SK-N-SH (cell line): Measurements from ENCODE around the gene TOMM40L. TPM values are rescaled to one million over a fixed set of nuclear protein-coding genes. Genes with fewer than 3 reads are reported as not detected.

ENCODE experiments used
- CTCF ChIA-PET: fragments of 300-600, 350-600 bp; formaldehyde crosslinking; extraction: SDS; loops from one replicate; lab custom pipeline; 2021; lab: Yijun Ruan, JAX
- POLR2A ChIA-PET: fragments of 350-600 bp; sonication (Branson Sonifier 250); formaldehyde crosslinking; extraction: SDS; loops from one replicate; lab custom pipeline; 2020; ENCODE audit warnings: antibody characterized with exemption, inconsistent platforms; lab: Yijun Ruan, JAX
- DNase-seq: peaks from one replicate; pipeline ENCODE4 v3.0.0; 2012
- H2AFZ ChIP-seq: fragments of 200-600 bp; sonication (generic); 2 replicates; pipeline ENCODE4 v1.8.1; 2016; ENCODE audit warnings: antibody characterized with exemption, mild to moderate bottlenecking, low read depth
- H3F3A ChIP-seq: fragments of 200-600 bp; sonication (generic); replicated peaks from 2 replicates; pipeline ENCODE3; 2016; ENCODE audit warnings: antibody characterized with exemption, mild to moderate bottlenecking; ENCODE audit not compliant: insufficient read depth
- H3K27ac ChIP-seq, 2 experiments: fragments of 200-500 bp in 1 of 2; fragments of 200-600 bp in 1 of 2; sonication (Bioruptor generic) in 1 of 2; sonication (generic), shearing (Covaris generic) in 1 of 2; 2 replicates each; pipeline versions ENCODE4 v1.5.1 to v1.6.1; 2014 to 2016; ENCODE audit warnings: low read depth in 2 of 2, inconsistent platforms in 1 of 2, low read length in 1 of 2, mild to moderate bottlenecking in 1 of 2, mixed read lengths in 1 of 2
- H3K27me3 ChIP-seq: fragments of 200-600 bp; sonication (generic), shearing (Covaris generic); 2 replicates; pipeline ENCODE4 v1.6.1; 2016; ENCODE audit warnings: mixed run types; ENCODE audit not compliant: insufficient read depth
- H3K36me3 ChIP-seq, 2 experiments: fragments of 200-500 bp in 1 of 2; fragments of 200-600 bp in 1 of 2; sonication (Bioruptor generic) in 1 of 2; sonication (generic) in 1 of 2; replicated peaks in 1 of 2; 2 replicates each; pipeline versions ENCODE3 to v1.5.1; 2014 to 2016; ENCODE audit warnings: low read length in 1 of 2, mild to moderate bottlenecking in 1 of 2; ENCODE audit not compliant: insufficient read depth in 2 of 2, control insufficient read depth in 1 of 2
- H3K4me1 ChIP-seq, 2 experiments: fragments of 200-500 bp in 1 of 2; fragments of 200-600 bp in 1 of 2; sonication (Bioruptor generic) in 1 of 2; sonication (generic), shearing (Covaris generic) in 1 of 2; 2 replicates each; pipeline versions ENCODE4 v1.5.1 to v1.6.1; 2014 to 2016; ENCODE audit warnings: low read depth in 1 of 2, low read length in 1 of 2, mixed run types in 1 of 2; ENCODE audit not compliant: insufficient read depth in 2 of 2, control insufficient read depth in 1 of 2
- H3K4me2 ChIP-seq: fragments of 200-600 bp; sonication (generic), shearing (Covaris generic); 2 replicates; pipeline ENCODE4 v1.6.1; 2017; ENCODE audit warnings: mixed run types
- H3K4me3 ChIP-seq, 2 experiments: fragments of 200-500 bp in 1 of 2; fragments of 200-600 bp in 1 of 2; sonication (Bioruptor generic) in 1 of 2; sonication (generic), shearing (Covaris generic) in 1 of 2; 2 replicates each; pipeline versions ENCODE4 v1.5.1 to v1.8.1; 2014 to 2016; ENCODE audit warnings: low read depth in 2 of 2, inconsistent platforms in 1 of 2, low read length in 1 of 2, mild to moderate bottlenecking in 1 of 2, mixed read lengths in 1 of 2, moderate library complexity in 1 of 2
- H3K79me2 ChIP-seq: fragments of 200-600 bp; sonication (generic); 2 replicates; pipeline ENCODE4 v1.8.1; 2017; ENCODE audit warnings: mild to moderate bottlenecking; ENCODE audit not compliant: insufficient read depth
- H3K9ac ChIP-seq: fragments of 200-600 bp; sonication (generic); 2 replicates; pipeline ENCODE4 v1.6.1; 2017; ENCODE audit warnings: mixed run types
- H3K9me2 ChIP-seq: fragments of 200-600 bp; sonication (generic); 2 replicates; pipeline ENCODE4 v1.6.1; 2017; ENCODE audit warnings: mixed run types
- H3K9me3 ChIP-seq: fragments of 200-600 bp; sonication (generic); 2 replicates; pipeline ENCODE4 v1.6.1; 2017; ENCODE audit warnings: mixed run types, mild to moderate bottlenecking, moderate library complexity
- H4K20me1 ChIP-seq: fragments of 200-600 bp; sonication (generic); 2 replicates; pipeline ENCODE4 v1.6.1; 2017; ENCODE audit warnings: mild to moderate bottlenecking, mixed run types; ENCODE audit not compliant: insufficient read depth
- CTCF ChIP-seq: fragments of 200-600 bp; sonication (generic); IDR thresholded peaks from 2 replicates; pipeline ENCODE4 v1.6.1; 2017; ENCODE audit warnings: antibody characterized with exemption, mild to moderate bottlenecking, moderate library complexity
- FOXM1 ChIP-seq: IDR thresholded peaks from 2 replicates; pipeline ENCODE4 v1.4.0; 2012; ENCODE audit warnings: low read depth, mild to moderate bottlenecking
- GATA2 ChIP-seq: sonication (generic); formaldehyde crosslinking; IDR thresholded peaks from 2 replicates; pipeline ENCODE4 v1.5.0; 2020; ENCODE audit warnings: mild to moderate bottlenecking, missing genetic modification reagents
- IRF3 ChIP-seq: fragments of 150-350 bp; IDR thresholded peaks from 2 replicates; pipeline ENCODE4 v1.6.1; 2016; ENCODE audit warnings: mild to moderate bottlenecking, low read depth, low read length
- JUND ChIP-seq: IDR thresholded peaks from 2 replicates; pipeline ENCODE4 v1.4.0; 2012
- MXI1 ChIP-seq: IDR thresholded peaks from 2 replicates; pipeline ENCODE4 v1.6.1; 2012; ENCODE audit warnings: mild to moderate bottlenecking, low read depth, low read length, improper control_type of control experiment
- NFIC ChIP-seq: IDR thresholded peaks from 2 replicates; pipeline ENCODE4 v1.4.0; 2012; ENCODE audit warnings: borderline replicate concordance
- NRF1 ChIP-seq: IDR thresholded peaks from 2 replicates; pipeline ENCODE4 v1.6.1; 2012; ENCODE audit warnings: low read depth, mild to moderate bottlenecking, low read length
- RAD21 ChIP-seq: IDR thresholded peaks from 2 replicates; pipeline ENCODE4 v1.6.1; 2012; ENCODE audit warnings: mild to moderate bottlenecking, low read length
- REST ChIP-seq: IDR thresholded peaks from 2 replicates; pipeline ENCODE4 v1.6.1; 2012; ENCODE audit warnings: mild to moderate bottlenecking, low read depth, low read length, moderate library complexity
- RFX5 ChIP-seq: IDR thresholded peaks from 2 replicates; pipeline ENCODE4 v1.6.1; 2012; ENCODE audit warnings: mild to moderate bottlenecking, improper control_type of control experiment, low read length
- SMC3 ChIP-seq: IDR thresholded peaks from 2 replicates; pipeline ENCODE4 v1.6.1; 2012; ENCODE audit warnings: low read depth, low read length, improper control_type of control experiment
- TAF1 ChIP-seq: IDR thresholded peaks from 2 replicates; pipeline ENCODE4 v1.6.1; 2012; ENCODE audit warnings: low read depth, mild to moderate bottlenecking, low read length, moderate library complexity, borderline replicate concordance
- TCF12 ChIP-seq: IDR thresholded peaks from 2 replicates; pipeline ENCODE4 v1.4.0; 2012
- YY1 ChIP-seq: IDR thresholded peaks from 2 replicates; pipeline ENCODE4 v1.4.0; 2012; ENCODE audit warnings: low read depth, mild to moderate bottlenecking
- WGBS: methylation state at CpG from one replicate; pipeline ENCODE4 v1.1.6; 2017; ENCODE audit warnings: low lambda C conversion rate; 5-methylcytosine and 5-hydroxymethylcytosine counted together
- polyA plus RNA-seq, 3 experiments: library from polyadenylated mRNA; depleted of rRNA; stranded (reverse); fragments of >200 nt; gene quantifications; 2 replicates each; pipeline ENCODE4 v1.2.3, GENCODE V29; 2012
- TF ChIP-seq, protein P1 (sequence below): fragments of 150-350 bp; IDR thresholded peaks from 2 replicates; pipeline ENCODE4 v1.6.1; 2017; ENCODE audit warnings: antibody characterized with exemption, low read length, low read depth, borderline replicate concordance
- TF ChIP-seq, protein P2 (sequence below): IDR thresholded peaks from 2 replicates; pipeline ENCODE4; 2012
- TF ChIP-seq, protein P3 (sequence below): IDR thresholded peaks from 2 replicates; pipeline ENCODE4 v1.4.0; 2012; ENCODE audit warnings: low read depth, borderline replicate concordance

Gene TOMM40L
- polyA plus RNA-seq, 1 of the 3 experiments (the other 2 are of a cell fraction): 9.7 TPM

- Histone ChIP-seq H3K9ac (no peak overlapping the region), H3K9me2 (no peaks in the 10 kb centered on the region), H3K9me3 (no peaks in the 10 kb centered on the region), H3F3A (peaks cover 6% of the 10 kb centered on the region), H3K4me3 (no peak overlapping the region), H4K20me1 (no peaks in the 10 kb centered on the region), H3K79me2 (no peaks in the 10 kb centered on the region), H3K4me2 (no peak overlapping the region), H3K4me1 (peaks cover 0 to 10% of the 10 kb centered on the region in 2 experiments; a peak in 3 of 4 replicates), H3K27me3 (no peaks in the 10 kb centered on the region), H2AFZ (peak overlapping the region; percentile 43), H3K36me3 (peaks cover 0 to 2% of the 10 kb centered on the region in 2 experiments), H3K27ac (peak overlapping the region in 1 of 2 experiments; percentile 77; a peak in 2 of 4 replicates)
- ChIA-PET POLR2A (no interaction called here), CTCF (interaction anchor here (2.2 kb wide), 1 partner anchor 20 kb away, joined by 10 read pairs; the partner anchor contains the start of gene PPOX)
- TF ChIP-seq RFX5: no peak
- no peak for TF ChIP-seq YY1
- 75% methylated on average over 2 of the region's 2 CpGs for WGBS
- DNase-seq: no peak
These were observed 40.0 kb upstream of the TOMM40L start for GRCh38 chr1:161185732-161186311.

GRCh38 chr1:161187311-161187710 lies 38.5 kb upstream of the TOMM40L start:
- POLR2A ChIA-PET: interaction anchor here (0.6 kb wide), 1 partner anchor 123 kb away, joined by 3 read pairs; no protein-coding TSS in a partner anchor
- peaks cover 0 to 10% of the 10 kb centered on the region in 2 experiments; a peak in 3 of 4 replicates for H3K4me1 ChIP-seq
- no peak overlapping the region for H2AFZ ChIP-seq
- no peak overlapping the region for H3K9ac ChIP-seq
- no peaks in the 10 kb centered on the region for H3K9me2 ChIP-seq
- H3K36me3 ChIP-seq: peaks cover 0 to 15% of the 10 kb centered on the region in 2 experiments
- DNase-seq: no peak
- no peak overlapping the region for H3K27ac ChIP-seq
- peaks cover 5% of the 10 kb centered on the region for H3F3A ChIP-seq
- H3K4me2 ChIP-seq: no peak overlapping the region
- CTCF ChIA-PET: interaction anchor here (2.2 kb wide), 1 partner anchor 22 kb away, joined by 10 read pairs; the partner anchor contains the start of gene PPOX
- no peaks in the 10 kb centered on the region for H3K27me3 ChIP-seq
- no peaks in the 10 kb centered on the region for H4K20me1 ChIP-seq
- no peaks in the 10 kb centered on the region for H3K79me2 ChIP-seq
- no peaks in the 10 kb centered on the region for H3K9me3 ChIP-seq
- H3K4me3 ChIP-seq: no peak overlapping the region
- 89% methylated on average over 3 of the region's 3 CpGs for WGBS
- no peak for TF ChIP-seq MXI1
- TF ChIP-seq TCF12: no peak
- no peak for TF ChIP-seq CTCF
- TF ChIP-seq, protein P1, sequence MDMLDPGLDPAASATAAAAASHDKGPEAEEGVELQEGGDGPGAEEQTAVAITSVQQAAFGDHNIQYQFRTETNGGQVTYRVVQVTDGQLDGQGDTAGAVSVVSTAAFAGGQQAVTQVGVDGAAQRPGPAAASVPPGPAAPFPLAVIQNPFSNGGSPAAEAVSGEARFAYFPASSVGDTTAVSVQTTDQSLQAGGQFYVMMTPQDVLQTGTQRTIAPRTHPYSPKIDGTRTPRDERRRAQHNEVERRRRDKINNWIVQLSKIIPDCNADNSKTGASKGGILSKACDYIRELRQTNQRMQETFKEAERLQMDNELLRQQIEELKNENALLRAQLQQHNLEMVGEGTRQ: no peak
- TF ChIP-seq, protein P2, sequence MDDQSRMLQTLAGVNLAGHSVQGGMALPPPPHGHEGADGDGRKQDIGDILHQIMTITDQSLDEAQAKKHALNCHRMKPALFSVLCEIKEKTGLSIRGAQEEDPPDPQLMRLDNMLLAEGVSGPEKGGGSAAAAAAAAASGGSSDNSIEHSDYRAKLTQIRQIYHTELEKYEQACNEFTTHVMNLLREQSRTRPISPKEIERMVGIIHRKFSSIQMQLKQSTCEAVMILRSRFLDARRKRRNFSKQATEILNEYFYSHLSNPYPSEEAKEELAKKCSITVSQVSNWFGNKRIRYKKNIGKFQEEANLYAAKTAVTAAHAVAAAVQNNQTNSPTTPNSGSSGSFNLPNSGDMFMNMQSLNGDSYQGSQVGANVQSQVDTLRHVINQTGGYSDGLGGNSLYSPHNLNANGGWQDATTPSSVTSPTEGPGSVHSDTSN: no peak
- TF ChIP-seq RAD21: no peak
- TF ChIP-seq NRF1: no peak
- TF ChIP-seq REST: no peak
- TF ChIP-seq, protein P3, sequence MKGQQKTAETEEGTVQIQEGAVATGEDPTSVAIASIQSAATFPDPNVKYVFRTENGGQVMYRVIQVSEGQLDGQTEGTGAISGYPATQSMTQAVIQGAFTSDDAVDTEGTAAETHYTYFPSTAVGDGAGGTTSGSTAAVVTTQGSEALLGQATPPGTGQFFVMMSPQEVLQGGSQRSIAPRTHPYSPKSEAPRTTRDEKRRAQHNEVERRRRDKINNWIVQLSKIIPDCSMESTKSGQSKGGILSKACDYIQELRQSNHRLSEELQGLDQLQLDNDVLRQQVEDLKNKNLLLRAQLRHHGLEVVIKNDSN: no peak
- TF ChIP-seq JUND: no peak
- TF ChIP-seq NFIC: no peak
- TF ChIP-seq GATA2 (CRISPR knock-in tag): no peak
- no peak for TF ChIP-seq SMC3
- TF ChIP-seq IRF3: no peak
- TF ChIP-seq TAF1: no peak
- no peak for TF ChIP-seq FOXM1
